HAP-1 (cell line): ENCODE results near the gene FBXO44.
A peak's percentile ranks its signal among the peaks of the same experiment; 100 is the strongest.

Experiments
- DNase-seq, 2 experiments: peaks; one replicate each; pipeline ENCODE4 v3.0.0-alpha.2; 2016 to 2020; ENCODE audit warnings: low spot score in 2 of 2
- H3K27me3 ChIP-seq: fragments of 250-450 bp; sonication (Bioruptor Pico); 2 replicates; pipeline ENCODE4 v1.5.1; 2020; ENCODE audit warnings: low read depth, mild to moderate bottlenecking, moderate library complexity
- H3K36me3 ChIP-seq: fragments of 250-450 bp; sonication (Bioruptor Pico); replicated peaks from 2 replicates; pipeline ENCODE4 v1.5.1; 2020; ENCODE audit warnings: mild to moderate bottlenecking
- H3K4me1 ChIP-seq: fragments of 250-450 bp; sonication (Bioruptor Pico); 2 replicates; pipeline ENCODE4 v1.5.1; 2020; ENCODE audit warnings: mild to moderate bottlenecking
- H3K4me3 ChIP-seq: fragments of 250-450 bp; sonication (Bioruptor Pico); 2 replicates; pipeline ENCODE4 v1.5.1; 2020; ENCODE audit warnings: mild to moderate bottlenecking, moderate library complexity
- H3K9me3 ChIP-seq: fragments of 250-450 bp; sonication (Bioruptor Pico); 2 replicates; pipeline ENCODE4 v1.5.1; 2020; ENCODE audit warnings: mild to moderate bottlenecking, moderate library complexity
- in situ Hi-C: fragments of 300-500 bp; cut with MboI; formaldehyde crosslinking; loops from 3 replicates; pipeline ENCODE4 v1.14.3; 2020; ENCODE audit warnings: low sequenced_read_pairs, inconsistent platforms, mixed read lengths

Gene FBXO44

DNA sequence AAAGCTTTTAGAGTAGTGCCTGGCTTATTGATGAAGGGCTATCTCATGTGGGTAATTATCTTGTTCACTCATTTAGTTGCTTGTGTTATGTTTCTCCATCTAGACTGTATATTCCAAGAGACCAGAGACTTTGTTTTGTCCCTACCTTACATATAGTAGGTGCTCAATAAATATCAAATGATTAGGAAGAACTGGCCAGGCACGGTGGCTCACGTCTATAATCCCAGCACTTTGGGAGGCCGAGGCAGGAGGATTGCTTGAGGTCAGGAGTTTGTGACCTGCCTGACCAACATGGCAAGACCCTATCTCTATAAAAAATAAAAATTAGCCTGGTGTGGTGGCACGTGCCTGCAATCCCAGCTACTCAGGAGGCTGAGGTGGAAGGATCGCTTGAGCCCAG, 9.4 kb upstream of the FBXO44 start:
- Histone ChIP-seq H3K36me3 (no peaks in the 10 kb centered on the region), H3K4me3 (no peak overlapping the region), H3K9me3 (no peaks in the 10 kb centered on the region), H3K27me3 (peaks cover 19% of the 10 kb centered on the region), H3K4me1 (peaks cover 7% of the 10 kb centered on the region)
- DNase-seq, result no peak
- in situ Hi-C loops, result loop anchor here (10.0 kb wide), 2 partner anchors 320 to 610 kb away; no protein-coding TSS in a partner anchor

DNA sequence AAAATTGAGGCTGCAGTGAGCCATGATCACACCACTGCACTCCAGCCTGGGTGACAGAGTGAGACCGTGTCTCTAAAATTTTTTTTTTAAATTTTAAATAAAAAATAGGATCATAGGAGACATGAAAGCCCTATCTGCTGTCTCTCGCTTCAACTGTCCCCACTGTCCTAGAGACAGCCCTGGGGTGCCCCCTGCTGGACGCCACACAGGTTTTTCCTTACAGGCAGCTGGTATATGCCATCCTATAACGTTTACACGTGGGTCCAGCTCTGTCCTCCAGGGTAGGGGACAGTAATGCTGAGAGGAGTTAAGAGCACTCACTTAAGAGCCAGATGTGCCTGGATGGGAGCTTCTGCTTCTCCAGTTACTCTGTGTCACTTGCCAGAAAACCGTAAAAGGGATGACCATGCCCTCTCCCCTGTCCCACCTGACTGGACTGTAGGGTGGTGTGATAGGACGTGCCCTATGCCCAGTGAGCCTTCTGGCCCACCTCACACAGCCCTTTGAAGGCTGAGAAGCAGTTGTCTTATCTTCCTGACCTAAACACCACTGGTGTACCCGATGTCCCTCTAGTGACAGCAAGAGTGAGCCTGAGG, 8.9 kb upstream of the FBXO44 start:
- in situ Hi-C loops, result loop anchor here (10.0 kb wide), 2 partner anchors 321 to 611 kb away; no protein-coding TSS in a partner anchor
- peaks cover 12% of the 10 kb centered on the region for H3K4me1 ChIP-seq
- H3K27me3 ChIP-seq, result peaks cover 14% of the 10 kb centered on the region
- peak; percentile 72 to 93 for DNase-seq
- no peaks in the 10 kb centered on the region for H3K36me3 ChIP-seq
- no peaks in the 10 kb centered on the region for H3K9me3 ChIP-seq
- no peak overlapping the region for H3K4me3 ChIP-seq

GRCh38 chr1:11646317-11646716, 8.4 kb upstream of the FBXO44 start:
- Histone ChIP-seq H3K4me1 (peaks cover 12% of the 10 kb centered on the region), H3K4me3 (no peak overlapping the region), H3K9me3 (no peaks in the 10 kb centered on the region), H3K36me3 (no peaks in the 10 kb centered on the region), H3K27me3 (peaks cover 8% of the 10 kb centered on the region)
- DNase-seq, result no peak
- in situ Hi-C loops, result loop anchor here (10.0 kb wide), 2 partner anchors 322 to 612 kb away; no protein-coding TSS in a partner anchor

GRCh38 chr1:11647333-11647732, 7.3 kb upstream of the FBXO44 start:
- Histone ChIP-seq H3K4me3 (no peak overlapping the region), H3K4me1 (peaks cover 6% of the 10 kb centered on the region), H3K27me3 (peaks cover 4% of the 10 kb centered on the region; the same call in 1 of the 2 replicates), H3K9me3 (no peaks in the 10 kb centered on the region), H3K36me3 (no peaks in the 10 kb centered on the region)
- DNase-seq, result no peak
- in situ Hi-C loops, result loop anchor here (10.0 kb wide), 2 partner anchors 323 to 613 kb away; no protein-coding TSS in a partner anchor

- in situ Hi-C loops, result loop anchor here (10.0 kb wide), 2 partner anchors 323 to 613 kb away; no protein-coding TSS in a partner anchor
- DNase-seq, result no peak
- no peaks in the 10 kb centered on the region for H3K9me3 ChIP-seq
- H3K27me3 ChIP-seq, result peaks cover 4% of the 10 kb centered on the region; the same call in 1 of the 2 replicates
- H3K4me3 ChIP-seq, result no peak overlapping the region
- H3K4me1 ChIP-seq, result peaks cover 6% of the 10 kb centered on the region
- H3K36me3 ChIP-seq, result no peaks in the 10 kb centered on the region
Observed at GRCh38 chr1:11648039-11648438, 6.6 kb upstream of the FBXO44 start.

GRCh38 chr1:11648732-11649158, 5.9 kb upstream of the FBXO44 start:
- peaks cover 7% of the 10 kb centered on the region for H3K4me1 ChIP-seq
- DNase-seq, result peak in 1 of 2 experiments; percentile 66
- in situ Hi-C loops, result loop anchor here (10.0 kb wide), 2 partner anchors 324 to 614 kb away; no protein-coding TSS in a partner anchor
- H3K36me3 ChIP-seq, result no peaks in the 10 kb centered on the region
- no peaks in the 10 kb centered on the region for H3K9me3 ChIP-seq
- 0 out of 2 replicates have a peak, but pooled peaks cover under 1% of the 10 kb centered on the region for H3K27me3 ChIP-seq
- no peak overlapping the region for H3K4me3 ChIP-seq

DNA sequence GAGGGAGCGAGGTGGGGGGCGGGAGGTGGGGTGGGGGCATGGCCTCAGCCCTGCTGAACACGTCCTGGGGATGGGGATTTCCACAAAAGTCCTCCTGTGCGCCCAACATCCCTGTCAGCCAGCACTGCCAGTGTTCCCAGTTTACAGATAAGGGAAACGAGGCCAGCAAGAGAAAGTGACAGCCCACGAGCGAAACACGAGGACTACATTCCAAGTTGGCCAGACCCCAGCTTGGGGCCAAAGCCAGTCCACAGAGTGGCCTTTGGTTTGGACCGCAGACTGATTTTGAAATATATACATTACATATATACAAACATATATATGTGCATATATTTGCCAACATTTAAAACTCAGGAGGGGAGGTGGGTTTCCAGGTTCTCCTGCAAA, 5.4 kb upstream of the FBXO44 start:
- Histone ChIP-seq H3K4me3 (no peak overlapping the region), H3K36me3 (no peaks in the 10 kb centered on the region), H3K27me3 (no peaks in the 10 kb centered on the region), H3K9me3 (no peaks in the 10 kb centered on the region), H3K4me1 (peaks cover 12% of the 10 kb centered on the region)
- no peak for DNase-seq
- in situ Hi-C loops, result loop anchor here (10.0 kb wide), 2 partner anchors 324 to 614 kb away; no protein-coding TSS in a partner anchor

- in situ Hi-C loops, result loop anchor here (10.0 kb wide), 2 partner anchors 325 to 615 kb away; no protein-coding TSS in a partner anchor
Observed at GRCh38 chr1:11649624-11650330, 4.9 kb upstream of the FBXO44 start.

GRCh38 chr1:11650331-11650991, 4.2 kb upstream of the FBXO44 start:
- Histone ChIP-seq H3K4me1 (peaks cover 12% of the 10 kb centered on the region), H3K36me3 (no peaks in the 10 kb centered on the region), H3K9me3 (no peaks in the 10 kb centered on the region), H3K27me3 (no peaks in the 10 kb centered on the region), H3K4me3 (peak overlapping the region; percentile 10)
- peak; percentile 67 to 90 for DNase-seq
- in situ Hi-C loops, result no loop called here

More at GRCh38 chr1:11649624-11650330, 4.9 kb upstream of the FBXO44 start:
- Histone ChIP-seq H3K9me3 (no peaks in the 10 kb centered on the region), H3K27me3 (no peaks in the 10 kb centered on the region), H3K4me3 (peak overlapping the region; percentile 10), H3K4me1 (peaks cover 12% of the 10 kb centered on the region), H3K36me3 (no peaks in the 10 kb centered on the region)
- DNase-seq, result no peak

DNA sequence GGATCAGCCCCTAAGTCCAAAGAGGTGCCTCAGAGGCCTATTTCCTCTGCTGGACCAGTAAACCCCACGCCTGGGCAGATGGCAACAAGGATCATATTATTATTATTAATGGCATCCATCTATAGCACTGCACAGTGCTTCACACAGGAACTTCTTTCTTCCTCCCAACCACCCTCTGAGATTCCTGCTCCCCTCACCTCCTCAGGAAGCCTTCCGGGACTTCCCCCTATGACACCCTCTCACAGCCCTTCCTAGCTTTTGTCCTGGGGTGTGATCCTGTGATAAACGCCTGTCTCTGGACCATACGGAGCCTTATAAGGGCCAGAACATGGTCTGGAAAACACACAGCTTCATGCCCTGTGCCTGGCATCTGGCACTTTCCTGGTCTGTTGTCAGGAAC, 3.7 kb upstream of the FBXO44 start:
- Histone ChIP-seq H3K4me1 (peaks cover 12% of the 10 kb centered on the region), H3K36me3 (no peaks in the 10 kb centered on the region; the same call in 1 of the 2 replicates), H3K4me3 (no peak overlapping the region), H3K9me3 (no peaks in the 10 kb centered on the region), H3K27me3 (no peaks in the 10 kb centered on the region)
- in situ Hi-C loops, result no loop called here
- DNase-seq, result no peak

DNA sequence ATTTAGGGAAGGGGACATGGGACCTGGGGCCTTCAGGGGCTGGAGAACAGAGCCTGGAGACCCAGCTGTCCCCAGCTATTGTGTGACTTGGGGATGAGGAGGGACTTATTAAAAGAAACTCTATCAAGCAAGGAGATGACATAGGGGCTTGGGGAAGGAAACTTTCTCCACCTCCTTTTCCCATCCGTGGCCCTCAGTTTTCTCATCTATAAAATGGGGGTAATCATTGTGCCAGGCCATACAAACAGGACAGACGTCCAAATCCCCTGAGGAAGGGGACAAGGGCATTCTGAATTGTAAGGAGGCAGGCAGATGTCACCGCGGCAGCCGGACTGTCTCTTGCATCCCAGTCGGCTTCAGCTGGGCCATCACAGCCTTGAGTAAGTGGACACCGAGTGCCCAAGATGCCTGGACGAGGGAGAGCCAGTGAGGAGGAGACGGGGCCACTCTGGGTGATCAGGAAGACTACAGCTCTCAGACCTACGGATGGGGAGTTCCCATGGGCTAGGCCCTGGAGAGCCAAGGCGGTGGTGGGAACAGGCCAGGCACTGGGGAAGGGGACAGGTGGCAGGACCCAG, 2.4 kb upstream of the FBXO44 start:
- Histone ChIP-seq H3K4me1 (peaks cover 12% of the 10 kb centered on the region), H3K4me3 (no peak overlapping the region), H3K27me3 (no peaks in the 10 kb centered on the region), H3K9me3 (no peaks in the 10 kb centered on the region), H3K36me3 (peaks cover 8% of the 10 kb centered on the region)
- DNase-seq, result no peak
- in situ Hi-C loops, result no loop called here

GRCh38 chr1:11653101-11653860, 1.4 kb upstream of the FBXO44 start:
- Histone ChIP-seq H3K36me3 (peaks cover 17% of the 10 kb centered on the region), H3K4me1 (peaks cover 12% of the 10 kb centered on the region), H3K27me3 (no peaks in the 10 kb centered on the region), H3K9me3 (no peaks in the 10 kb centered on the region), H3K4me3 (peak overlapping the region; percentile 55)
- DNase-seq, result no peak
- in situ Hi-C loops, result no loop called here

- H3K4me1 ChIP-seq, result peaks cover 12% of the 10 kb centered on the region
- in situ Hi-C loops, result no loop called here
- H3K27me3 ChIP-seq, result no peaks in the 10 kb centered on the region
- no peak for DNase-seq
- no peaks in the 10 kb centered on the region for H3K9me3 ChIP-seq
- peak overlapping the region; percentile 55 for H3K4me3 ChIP-seq
- H3K36me3 ChIP-seq, result peaks cover 17% of the 10 kb centered on the region
Observed at GRCh38 chr1:11653861-11654136, 878 bp upstream of the FBXO44 start.
